ENCODE measurements around the gene ITGA2B.
A peak's percentile ranks its signal among the peaks of the same experiment; 100 is the strongest.
"Not testable (repeated sequence)": the region's sequence is repeated elsewhere in the genome, so short reads cannot be mapped to it uniquely, and the experiment has no call there.

Gene ITGA2B

GRCh38 chr17:44368391-44369243 lies 20.8 kb downstream of the ITGA2B start:
- DNase-seq (ENCODE audit: low read depth): not testable (repeated sequence)

- DNase-seq (ENCODE audit: low read depth): no peak
Measured at GRCh38 chr17:44367231-44367979, 22.0 kb downstream of the ITGA2B start.

- not testable (repeated sequence) for DNase-seq (ENCODE audit: low read depth)
Measured at GRCh38 chr17:44365051-44365450, 24.4 kb downstream of the ITGA2B start.

- DNase-seq (ENCODE audit: low read depth): no peak
Measured at GRCh38 chr17:44363613-44364159, 25.8 kb downstream of the ITGA2B start, which contains the start of gene FAM171A2. Gene FAM171A2 (minus strand): TSS chr17:44363853. CDS start chr17:44363714, 139 bp downstream.

GRCh38 chr17:44362949-44363612 lies 26.4 kb downstream of the ITGA2B start:
- no peak for DNase-seq (ENCODE audit: low read depth)

- DNase-seq (ENCODE audit: low read depth): no peak
Measured at GRCh38 chr17:44362459-44362948, 26.9 kb downstream of the ITGA2B start.

- no peak for DNase-seq (ENCODE audit: low read depth)
Measured at GRCh38 chr17:44361292-44362260, 27.9 kb downstream of the ITGA2B start.

GRCh38 chr17:44360826-44361225 lies 28.6 kb downstream of the ITGA2B start:
- peak; percentile 27 for DNase-seq (ENCODE audit: low read depth)

- no peak for DNase-seq (ENCODE audit: low read depth)
Measured at GRCh38 chr17:44360144-44360533, 29.3 kb downstream of the ITGA2B start.

- no peak for DNase-seq (ENCODE audit: low read depth)
Measured at GRCh38 chr17:44359458-44360143, 29.8 kb downstream of the ITGA2B start.

GRCh38 chr17:44359006-44359405 lies 30.4 kb downstream of the ITGA2B start:
- no peak for DNase-seq (ENCODE audit: low read depth)

- DNase-seq (ENCODE audit: low read depth): no peak
Measured at GRCh38 chr17:44358066-44358465, 31.4 kb downstream of the ITGA2B start.

- DNase-seq (ENCODE audit: low read depth): no peak
Measured at GRCh38 chr17:44356241-44356640, 33.2 kb downstream of the ITGA2B start.

- no peak for DNase-seq (ENCODE audit: low read depth)
Measured at GRCh38 chr17:44355642-44356099, 33.8 kb downstream of the ITGA2B start.

GRCh38 chr17:44354582-44355561 lies 34.6 kb downstream of the ITGA2B start:
- no peak for DNase-seq (ENCODE audit: low read depth)

- DNase-seq (ENCODE audit: low read depth): no peak
Measured at GRCh38 chr17:44353672-44354331, 35.6 kb downstream of the ITGA2B start.

GRCh38 chr17:44352828-44353671 lies 36.4 kb downstream of the ITGA2B start:
- DNase-seq (ENCODE audit: low read depth): no peak
